NCI-H2081 (cell line): Measurements from ENCODE around the gene BMS1.
"Not testable (repeated sequence)": the region's sequence is repeated elsewhere in the genome, so short reads cannot be mapped to it uniquely, and the experiment has no call there.

Experiments
- DNase-seq, 2 experiments: peaks; one replicate each; lab custom pipeline; 2025; lab: John Stamatoyannopoulos, UW

BMS1 gene

DNA sequence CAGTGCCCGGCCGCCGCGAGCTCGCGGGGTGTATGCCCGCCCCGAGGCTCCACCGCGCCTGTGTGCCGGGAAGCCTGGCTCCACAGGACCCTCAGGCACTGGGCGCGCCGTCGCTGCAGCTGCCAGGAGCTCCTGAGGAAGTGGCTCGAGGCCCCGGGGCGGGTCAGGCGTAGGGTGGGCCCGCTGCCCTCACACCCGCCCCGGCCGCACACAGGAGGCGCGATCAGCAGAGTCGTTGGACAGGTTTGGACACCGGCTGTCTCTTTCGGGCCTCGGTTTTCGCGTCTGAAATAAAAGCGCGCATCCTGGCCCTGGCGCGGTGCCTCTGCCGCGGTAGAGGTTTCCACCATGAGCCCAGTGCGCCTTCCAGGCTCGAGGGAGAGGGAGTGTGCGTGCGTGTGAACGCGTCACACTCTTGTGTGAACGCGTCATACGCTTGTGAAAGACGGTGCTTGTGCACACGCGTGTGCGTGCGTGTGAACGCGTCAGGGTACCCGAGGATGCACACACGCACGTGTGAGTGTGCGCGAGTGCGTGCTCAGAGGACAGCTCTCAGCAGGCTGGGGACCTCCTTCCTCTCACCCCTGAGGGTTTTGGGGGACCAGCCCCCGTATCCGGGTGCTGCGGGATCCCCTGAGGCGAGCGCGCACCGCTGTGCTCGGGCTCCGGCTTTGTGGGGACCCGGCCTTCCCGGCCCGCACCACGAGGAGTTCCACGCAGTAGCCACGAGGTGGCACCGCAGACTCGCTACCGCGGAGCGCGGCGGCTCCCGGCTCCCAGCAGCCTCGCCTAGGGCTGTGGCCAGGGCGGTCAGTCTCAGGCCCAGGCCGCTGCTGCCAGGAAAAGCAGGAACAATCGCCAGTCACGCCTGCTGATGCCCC lies 83.8 kb downstream of the BMS1 start:
- peak in 1 of 2 experiments; percentile 22 for DNase-seq

- DNase-seq: no peak
Observed at GRCh38 chr10:42867571-42867970, 85.0 kb downstream of the BMS1 start.

DNA sequence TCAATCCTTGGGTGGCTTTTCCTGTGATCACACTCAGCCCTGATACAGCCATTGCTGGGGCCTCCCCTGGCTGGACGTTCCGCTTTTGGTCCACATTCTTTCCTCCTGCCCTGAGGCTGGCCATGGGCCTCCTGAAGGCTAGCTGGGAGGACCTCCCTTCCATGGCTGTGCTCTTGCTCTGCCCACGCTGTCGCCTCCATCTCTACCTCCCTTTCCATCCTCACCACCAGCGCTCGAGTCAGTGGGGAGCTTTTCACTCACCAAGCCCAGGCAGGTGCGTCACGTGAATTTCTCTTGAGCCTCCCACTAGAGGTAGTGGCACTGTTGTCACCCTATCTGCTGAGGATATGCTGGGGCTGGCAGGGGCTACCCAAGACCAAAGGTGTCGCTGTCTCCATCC lies 85.9 kb downstream of the BMS1 start:
- no peak for DNase-seq

DNA sequence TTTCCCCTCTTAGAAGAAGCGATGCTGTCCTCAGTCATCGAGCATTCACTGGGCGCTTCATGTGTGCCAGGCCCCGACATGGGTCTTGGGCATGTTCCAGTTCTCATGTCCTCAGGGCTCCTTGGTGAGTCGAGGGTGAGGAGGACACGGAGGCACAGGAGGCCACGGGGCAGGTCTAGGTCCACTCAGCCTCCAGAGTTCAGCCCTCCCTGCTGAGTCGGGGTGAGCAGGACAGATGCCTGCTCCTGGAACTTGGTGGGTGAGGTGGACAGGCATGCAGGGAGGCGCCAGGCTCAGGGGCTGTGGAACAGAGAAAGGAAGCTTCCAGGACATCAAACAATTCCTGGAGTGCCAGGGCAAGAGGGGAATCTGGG lies 87.4 kb downstream of the BMS1 start:
- DNase-seq: no peak

GRCh38 chr10:42871138-42871641 lies 88.6 kb downstream of the BMS1 start:
- DNase-seq: not testable (repeated sequence)

GRCh38 chr10:42871823-42872222 lies 89.2 kb downstream of the BMS1 start:
- DNase-seq: no peak

DNA sequence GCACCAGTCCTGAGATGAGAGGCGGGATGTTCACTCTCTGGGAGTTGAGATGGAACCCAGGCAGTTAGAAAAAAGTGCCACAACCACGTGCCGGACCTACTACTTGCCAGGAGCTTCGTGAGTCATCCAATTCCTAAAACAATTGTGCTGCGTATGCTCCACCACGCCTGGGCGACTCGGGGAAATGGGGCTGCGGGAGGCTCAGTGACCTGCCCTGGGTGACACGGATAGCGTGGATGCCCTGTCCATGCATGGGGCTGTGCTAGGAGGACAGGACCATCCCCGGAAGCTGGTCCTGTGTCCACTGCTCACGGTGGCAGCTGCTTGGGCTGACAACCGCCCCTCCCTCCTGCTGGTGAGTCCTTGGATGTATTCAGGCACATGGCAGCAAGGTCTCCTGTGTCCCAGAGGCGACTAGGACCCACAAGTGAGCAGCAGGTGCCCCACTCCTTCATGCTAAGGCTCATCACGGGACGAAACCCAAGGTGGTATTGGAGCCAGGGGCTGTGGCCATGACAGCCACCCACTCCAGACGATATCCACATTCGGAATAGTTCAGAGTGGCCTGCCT lies 90.4 kb downstream of the BMS1 start:
- DNase-seq: no peak

- no peak for DNase-seq
Observed at GRCh38 chr10:42874713-42875387, 92.3 kb downstream of the BMS1 start.

GRCh38 chr10:42875388-42875755 lies 92.8 kb downstream of the BMS1 start:
- no peak for DNase-seq

DNA sequence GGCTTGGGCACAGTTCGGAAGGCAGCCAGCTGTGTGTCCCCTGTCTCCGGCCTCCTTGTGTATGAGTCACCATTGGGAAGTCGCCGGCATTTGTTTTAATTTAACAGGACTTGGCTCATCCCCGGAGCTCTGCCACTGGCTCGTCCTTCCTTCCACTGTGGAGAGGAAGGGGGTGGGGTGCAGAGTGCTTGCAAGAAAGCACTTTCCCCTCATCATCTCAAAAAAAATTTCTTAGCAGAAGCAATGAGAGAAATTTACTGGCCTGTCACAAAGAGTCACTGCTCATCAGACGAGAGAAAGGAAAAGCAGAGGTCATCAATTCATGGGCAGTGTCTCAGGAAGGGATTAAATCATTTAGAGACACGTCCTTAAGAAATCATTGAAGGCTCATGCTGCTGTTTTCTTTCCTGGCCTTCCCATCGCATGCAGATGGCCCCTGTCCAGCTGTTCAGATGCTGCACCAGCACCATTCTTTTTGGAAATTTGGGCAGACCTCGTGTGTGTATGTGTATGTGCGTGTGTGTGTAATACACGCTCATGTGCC lies 93.3 kb downstream of the BMS1 start:
- no peak for DNase-seq

GRCh38 chr10:42876476-42876875 lies 93.9 kb downstream of the BMS1 start:
- DNase-seq: no peak

- no peak for DNase-seq
Observed at GRCh38 chr10:42876945-42877344, 94.3 kb downstream of the BMS1 start.

DNA sequence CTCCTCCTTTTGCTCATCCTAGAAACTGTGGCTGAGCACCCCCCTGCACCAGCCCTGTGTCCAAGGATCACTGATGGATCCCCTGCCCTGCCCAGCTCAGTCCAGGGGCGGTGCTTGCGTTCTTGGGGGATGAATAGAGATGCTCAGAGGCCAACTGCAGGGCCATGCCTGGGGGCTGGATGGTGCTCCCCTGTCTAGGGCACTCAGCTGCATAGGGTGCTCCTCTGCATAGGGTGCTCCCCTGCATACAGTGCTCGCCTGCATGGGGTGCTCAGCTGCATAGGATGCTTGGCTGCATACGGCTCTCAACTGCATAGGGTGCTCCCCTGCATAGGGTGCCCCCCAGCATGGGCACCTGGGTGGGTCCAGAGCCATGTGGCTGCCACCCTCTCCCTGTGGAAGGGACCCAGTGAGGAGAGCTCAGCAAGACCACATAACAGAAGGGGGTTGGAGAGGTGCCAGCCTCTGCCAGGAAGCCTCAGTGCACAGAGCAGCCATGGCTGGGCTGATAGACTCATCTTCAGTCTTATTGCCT lies 95.0 kb downstream of the BMS1 start:
- no peak for DNase-seq

GRCh38 chr10:42878134-42878820 lies 95.7 kb downstream of the BMS1 start:
- DNase-seq: no peak

GRCh38 chr10:42878821-42879195 lies 96.2 kb downstream of the BMS1 start:
- no peak for DNase-seq

DNA sequence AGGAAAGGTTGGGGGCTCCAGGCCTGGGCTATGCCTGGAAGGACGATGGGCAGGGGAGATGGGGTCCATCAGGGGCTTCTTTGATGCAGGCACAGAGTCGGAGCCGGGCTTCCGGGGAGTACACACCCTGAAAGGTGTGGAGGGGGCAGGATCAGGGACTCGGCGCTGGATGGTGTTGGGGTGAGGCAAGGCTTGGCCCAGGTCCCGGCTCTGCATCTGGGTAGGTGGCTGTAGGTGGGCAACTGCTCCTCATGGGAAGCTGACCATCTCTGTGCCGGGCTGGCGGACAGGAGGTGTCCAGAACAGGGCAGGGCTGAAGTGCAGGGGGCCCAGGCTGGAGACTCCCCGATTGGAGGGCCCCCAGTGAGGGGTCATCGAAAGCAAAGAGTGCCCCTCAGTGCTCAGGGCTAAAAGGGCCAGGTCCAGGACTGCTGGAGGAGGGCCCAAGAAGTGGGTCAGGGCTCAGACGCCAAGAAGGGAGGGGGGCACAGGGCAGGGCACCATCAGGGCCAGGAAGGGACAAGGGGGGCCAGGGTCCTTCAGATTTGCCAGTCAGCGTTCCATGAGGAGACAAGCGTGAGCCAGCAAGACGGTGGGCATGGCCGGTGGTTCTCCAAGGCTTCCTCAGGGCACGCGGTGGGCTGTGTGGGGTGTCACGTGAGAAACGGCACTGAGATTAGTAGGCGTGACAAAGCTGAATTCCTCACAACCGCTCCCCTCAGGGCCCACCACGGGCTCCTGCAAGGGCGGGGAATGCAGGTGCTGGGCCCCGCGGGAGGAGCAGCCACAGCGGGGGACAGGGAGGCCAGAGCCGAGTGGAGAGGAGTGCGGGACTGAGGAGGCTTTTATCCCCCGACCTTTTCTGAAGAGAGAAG lies 97.0 kb downstream of the BMS1 start:
- no peak for DNase-seq

DNA sequence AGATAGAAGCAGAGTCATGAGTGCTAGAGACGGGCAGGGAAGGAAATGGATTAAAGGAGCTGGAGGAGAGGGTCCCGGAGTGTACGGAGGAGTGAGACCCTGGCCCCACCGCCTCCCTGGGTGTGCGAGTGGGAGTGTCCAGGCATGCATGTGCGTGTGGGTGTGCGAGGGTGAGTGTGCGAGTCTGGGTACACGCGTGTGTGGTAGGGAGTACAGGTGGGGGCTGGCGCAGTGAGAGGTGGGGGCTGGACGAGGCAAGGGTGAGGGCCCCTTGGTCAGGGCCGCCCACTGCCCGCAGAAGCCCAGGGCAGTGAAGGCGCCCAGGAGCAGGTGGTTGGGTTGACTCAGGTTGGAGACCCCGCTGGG lies 97.6 kb downstream of the BMS1 start:
- DNase-seq: no peak

DNA sequence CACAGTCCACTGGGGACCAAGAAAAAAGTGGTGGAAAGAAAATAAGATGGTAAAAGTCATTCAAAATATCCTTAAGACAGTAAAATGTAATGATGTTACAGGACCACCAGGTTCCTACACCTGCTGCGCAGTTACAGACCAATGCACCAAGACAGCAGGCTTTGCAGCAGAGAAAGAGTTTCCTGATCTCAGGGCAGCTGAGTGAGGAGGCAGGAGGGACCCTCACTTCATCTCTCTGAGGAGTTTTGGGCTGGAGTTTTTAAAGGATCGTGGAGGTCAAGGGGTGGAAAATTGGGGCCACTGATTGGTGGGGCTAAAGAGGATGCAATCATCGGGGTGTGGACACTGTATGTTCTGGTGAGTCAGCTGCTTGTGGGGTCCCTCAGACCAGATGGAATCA lies 100.0 kb downstream of the BMS1 start:
- no peak for DNase-seq
